Measurements from ENCODE around the gene PATL2. TPM values are rescaled to one million over a fixed set of nuclear protein-coding genes. Genes with fewer than 3 reads are reported as not detected.
"Not testable (repeated sequence)": the region's sequence is repeated elsewhere in the genome, so short reads cannot be mapped to it uniquely, and the experiment has no call there.

Gene PATL2
- total RNA-seq, 1 donor from 2014 or later: 3.0 TPM

- intact Hi-C loops (cut with micrococcal nuclease); ATAC-seq; DNase-seq: not testable (repeated sequence)
Measured at GRCh38 chr15:44700676-44701075, 10.4 kb downstream of the PATL2 start.

GRCh38 chr15:44698641-44699040, 12.5 kb downstream of the PATL2 start:
- intact Hi-C loops (cut with micrococcal nuclease): no loop called here
- DNase-seq: no peak
- ATAC-seq: no peak

GRCh38 chr15:44697014-44697413, 14.1 kb downstream of the PATL2 start:
- DNase-seq (no peak), ATAC-seq (no peak)

GRCh38 chr15:44695294-44695693, 15.8 kb downstream of the PATL2 start:
- no peak for DNase-seq
- no peak for ATAC-seq
- intact Hi-C loops (cut with micrococcal nuclease): no loop called here

More at GRCh38 chr15:44697014-44697413, 14.1 kb downstream of the PATL2 start:
- intact Hi-C loops (cut with micrococcal nuclease): no loop called here

GRCh38 chr15:44694416-44694815, 16.7 kb downstream of the PATL2 start:
- DNase-seq (no peak), ATAC-seq (no peak)
- intact Hi-C loops (cut with micrococcal nuclease): no loop called here

- intact Hi-C loops (cut with micrococcal nuclease): no loop called here
- ATAC-seq (no peak), DNase-seq (no peak)
Measured at GRCh38 chr15:44692659-44693058, 18.5 kb downstream of the PATL2 start.

- DNase-seq; intact Hi-C loops (cut with micrococcal nuclease); ATAC-seq: not testable (repeated sequence)
Measured at GRCh38 chr15:44690245-44690644, 20.9 kb downstream of the PATL2 start.

GRCh38 chr15:44689318-44689717, 21.8 kb downstream of the PATL2 start:
- intact Hi-C loops (cut with micrococcal nuclease); ATAC-seq: not testable (repeated sequence)

GRCh38 chr15:44682809-44683682, 28.1 kb downstream of the PATL2 start:
- intact Hi-C loops (cut with micrococcal nuclease): not testable (repeated sequence)
- DNase-seq: peak; percentile 59
- ATAC-seq: peak; percentile 32

More at GRCh38 chr15:44689318-44689717, 21.8 kb downstream of the PATL2 start:
- DNase-seq: not testable (repeated sequence)

- intact Hi-C loops (cut with micrococcal nuclease): no loop called here
- ATAC-seq: peak; percentile 86
- DNase-seq: no peak
Measured at GRCh38 chr15:44682211-44682610, 28.9 kb downstream of the PATL2 start.

- ATAC-seq: no peak
- DNase-seq: no peak
Measured at GRCh38 chr15:44676676-44677075, 34.4 kb downstream of the PATL2 start.

GRCh38 chr15:44675911-44676310, 35.2 kb downstream of the PATL2 start:
- ATAC-seq: no peak
- DNase-seq: no peak
- intact Hi-C loops (cut with micrococcal nuclease): no loop called here

More at GRCh38 chr15:44676676-44677075, 34.4 kb downstream of the PATL2 start:
- intact Hi-C loops (cut with micrococcal nuclease): no loop called here

- intact Hi-C loops (cut with micrococcal nuclease): no loop called here
- DNase-seq (no peak), ATAC-seq (no peak)
Measured at GRCh38 chr15:44673639-44674038, 37.5 kb downstream of the PATL2 start.

- DNase-seq: no peak
- intact Hi-C loops (cut with micrococcal nuclease): no loop called here
Measured at GRCh38 chr15:44670087-44670950, 40.8 kb downstream of the PATL2 start.

GRCh38 chr15:44668921-44669320, 42.2 kb downstream of the PATL2 start:
- DNase-seq: no peak
- intact Hi-C loops (cut with micrococcal nuclease): no loop called here
- ATAC-seq: no peak

More at GRCh38 chr15:44670087-44670950, 40.8 kb downstream of the PATL2 start:
- no peak for ATAC-seq

GRCh38 chr15:44667039-44667360, 44.1 kb downstream of the PATL2 start:
- intact Hi-C loops (cut with micrococcal nuclease): no loop called here
- DNase-seq (no peak), ATAC-seq (no peak)

- DNase-seq: no peak
- intact Hi-C loops (cut with micrococcal nuclease): no loop called here
- no peak for ATAC-seq
Measured at GRCh38 chr15:44666210-44667038, 44.7 kb downstream of the PATL2 start.

GRCh38 chr15:44663410-44664308, 47.5 kb downstream of the PATL2 start, which contains the start of gene SPG11:
SPG11 (minus strand) TSS chr15:44663662; CDS start chr15:44663647, 15 bp downstream.
- DNase-seq: peak; percentile 98
- peak; percentile 99 for ATAC-seq
- intact Hi-C loops (cut with micrococcal nuclease): loop anchor here (5.0 kb wide), 1 partner anchor 74 kb away; the partner anchor contains the start of gene TRIM69
